HCT116 (cell line): Measurements from ENCODE around the gene TNNC2. TPM values are rescaled to one million over a fixed set of nuclear protein-coding genes. Genes with fewer than 3 reads are reported as not detected.

Source experiments
- ATAC-seq: fragments of 200-7000 bp; cut with Tn5 transposase; 2 replicates; pipeline ENCODE4 v1.9.1; 2020; ENCODE audit warnings: mild to moderate bottlenecking, moderate library complexity
- BruUV-seq: library from RNA; stranded (reverse); fragments of 400-500 nt; replicated peaks from 2 replicates; lab custom pipeline; 2021; lab: Mats Ljungman, UMichigan
- CTCF ChIA-PET: fragments of 300-600 bp; sonication (Branson Sonifier 250); formaldehyde crosslinking; loops from one replicate; lab custom pipeline; 2021; ENCODE audit warnings: antibody characterized with exemption; lab: Charles Lee
- POLR2A ChIA-PET: fragments of 300-600, 350-600 bp; sonication (Branson Sonifier 250); formaldehyde crosslinking; loops from one replicate; lab custom pipeline; 2021; ENCODE audit warnings: antibody characterized with exemption; lab: Charles Lee
- RAD21 ChIA-PET, 2 experiments: fragments of 300-600 bp; sonication (Branson Sonifier 250); formaldehyde crosslinking; loops; one replicate each; lab custom pipeline; 2023; ENCODE audit warnings: low total read pairs in 2 of 2; ENCODE audit not compliant: uncharacterized antibody in 2 of 2, unreplicated experiment in 2 of 2, low non-redundant PET in 1 of 2; lab: Charles Lee
- DNase-seq: peaks from one replicate; pipeline ENCODE4 v3.0.0-alpha.2; 2010; ENCODE audit warnings: low read depth, low spot score
- H2AFZ ChIP-seq: fragments of 200-600 bp; shearing (Covaris generic), sonication (generic); 2 replicates; pipeline ENCODE4 v1.6.1; 2017; ENCODE audit warnings: low read depth, mixed run types, mixed read lengths, antibody characterized with exemption, low read length; ENCODE audit not compliant: poor library complexity, severe bottlenecking
- H3K27ac ChIP-seq: 2 replicates; pipeline ENCODE4 v1.5.1; 2012; ENCODE audit warnings: low read depth, low read length
- H3K27me3 ChIP-seq: fragments of 200-600 bp; sonication (generic); 2 replicates; pipeline ENCODE4 v1.6.1; 2016; ENCODE audit warnings: mixed run types, low read length, mixed read lengths; ENCODE audit not compliant: insufficient read depth
- H3K36me3 ChIP-seq, 2 experiments: fragments of 200-500 bp in 1 of 2; fragments of 200-600 bp in 1 of 2; sonication (Bioruptor generic) in 1 of 2; sonication (generic) in 1 of 2; 2 replicates each; pipeline versions ENCODE4 v1.5.1 to v1.6.1; 2014 to 2016; ENCODE audit warnings: low read length in 2 of 2, inconsistent platforms in 1 of 2, mixed read lengths in 1 of 2, mixed run types in 1 of 2; ENCODE audit not compliant: insufficient read depth in 2 of 2, control insufficient read depth in 1 of 2
- H3K4me1 ChIP-seq, 2 experiments: fragments of 200-600 bp in 1 of 2; sonication (generic) in 1 of 2; 2 replicates each; pipeline versions ENCODE4 v1.5.1 to v1.6.1; 2012 to 2017; ENCODE audit warnings: low read length in 2 of 2, inconsistent platforms in 1 of 2, mild to moderate bottlenecking in 1 of 2, mixed read lengths in 1 of 2, mixed run types in 1 of 2, moderate library complexity in 1 of 2; ENCODE audit not compliant: insufficient read depth in 2 of 2, control insufficient read depth in 1 of 2
- H3K4me2 ChIP-seq: fragments of 200-600 bp; sonication (generic); 2 replicates; pipeline ENCODE4 v1.6.1; 2017; ENCODE audit warnings: mixed run types, low read length, mixed read lengths
- H3K4me3 ChIP-seq, 2 experiments: fragments of 200-600 bp in 1 of 2; sonication (generic) in 1 of 2; replicated peaks in 1 of 2; 2 replicates each; pipeline ENCODE4 v1.5.1; 2011 to 2016; ENCODE audit warnings: low read length in 2 of 2, control low read depth in 1 of 2, low read depth in 1 of 2, mild to moderate bottlenecking in 1 of 2, mixed read lengths in 1 of 2, mixed run types in 1 of 2
- H3K79me2 ChIP-seq: fragments of 200-600 bp; sonication (generic); 2 replicates; pipeline ENCODE4 v1.6.1; 2017; ENCODE audit warnings: mild to moderate bottlenecking, mixed run types, low read length, moderate library complexity, mixed read lengths; ENCODE audit not compliant: insufficient read depth
- H3K9ac ChIP-seq: fragments of 200-600 bp; sonication (generic); 2 replicates; pipeline ENCODE4 v1.6.1; 2016; ENCODE audit warnings: low read length, mixed read lengths
- H3K9me2 ChIP-seq: fragments of 200-600 bp; sonication (generic), shearing (Covaris generic); 2 replicates; pipeline ENCODE4 v1.6.1; 2017; ENCODE audit warnings: mixed run types, mild to moderate bottlenecking, moderate library complexity; ENCODE audit not compliant: insufficient read depth
- H3K9me3 ChIP-seq, 2 experiments: fragments of 200-500 bp in 1 of 2; fragments of 200-600 bp in 1 of 2; sonication (Bioruptor generic) in 1 of 2; sonication (generic) in 1 of 2; 2 replicates each; pipeline ENCODE4 v1.6.1; 2014 to 2017; ENCODE audit warnings: low read length in 2 of 2, mixed read lengths in 2 of 2, inconsistent platforms in 1 of 2, low read depth in 1 of 2, mild to moderate bottlenecking in 1 of 2, mixed run types in 1 of 2, moderate library complexity in 1 of 2; ENCODE audit not compliant: control insufficient read depth in 1 of 2, insufficient read depth in 1 of 2
- H4K20me1 ChIP-seq: fragments of 200-600 bp; sonication (generic), shearing (Covaris generic); 2 replicates; pipeline ENCODE4 v1.6.1; 2017; ENCODE audit warnings: mixed run types, mild to moderate bottlenecking, moderate library complexity; ENCODE audit not compliant: insufficient read depth
- CBX3 ChIP-seq: IDR thresholded peaks from 2 replicates; pipeline ENCODE4 v1.6.1; 2012; ENCODE audit warnings: low read depth
- ELF1 ChIP-seq: IDR thresholded peaks from 2 replicates; pipeline ENCODE4 v1.6.1; 2012; ENCODE audit warnings: low read depth, borderline replicate concordance
- EZH2 ChIP-seq: fragments of 200-600 bp; sonication (generic); IDR thresholded peaks from 2 replicates; pipeline ENCODE4 v1.6.1; 2017; ENCODE audit warnings: antibody characterized with exemption, mixed run types
- EZH2phosphoT487 ChIP-seq: fragments of 200-600 bp; IDR thresholded peaks from 2 replicates; pipeline ENCODE4 v1.6.1; 2018; ENCODE audit warnings: antibody characterized with exemption, borderline replicate concordance
- FOSL1 ChIP-seq: IDR thresholded peaks from 2 replicates; pipeline ENCODE4 v1.6.1; 2012; ENCODE audit warnings: low read depth
- JUND ChIP-seq: IDR thresholded peaks from 2 replicates; pipeline ENCODE4 v1.6.1; 2012
- SIN3A ChIP-seq: IDR thresholded peaks from 2 replicates; pipeline ENCODE4 v1.6.1; 2012; ENCODE audit warnings: low read depth
- SRF ChIP-seq: IDR thresholded peaks from 2 replicates; pipeline ENCODE4 v1.6.1; 2012; ENCODE audit warnings: low read depth
- TCF7L2 ChIP-seq: IDR thresholded peaks from 2 replicates; pipeline ENCODE4 v1.7.0; 2011; ENCODE audit warnings: borderline replicate concordance, inconsistent platforms; ENCODE audit not compliant: insufficient read depth, insufficient read length; ENCODE audit errors: extremely low read depth
- YY1 ChIP-seq: IDR thresholded peaks from 2 replicates; pipeline ENCODE4 v1.6.1; 2011; ENCODE audit warnings: low read length, low read depth, moderate library complexity, mild to moderate bottlenecking; ENCODE audit not compliant: insufficient replicate concordance; ENCODE audit errors: extremely low read depth
- ZNF274 ChIP-seq: fragments of 200-500 bp; sonication (Bioruptor generic); IDR thresholded peaks from 2 replicates; pipeline ENCODE4 v1.6.1; 2014; ENCODE audit warnings: mild to moderate bottlenecking, low read depth, low read length, inconsistent platforms
- intact Hi-C: fragments of 100-400 bp; cut with micrococcal nuclease; formaldehyde crosslinking; loops from 2 replicates; pipeline ENCODE4 v1.10.0; 2022
- total RNA-seq: library from RNA; stranded (reverse); gene quantifications from one replicate; pipeline ENCODE4 v1.2.1, GENCODE V29; 2021; ENCODE audit not compliant: unreplicated experiment
- TF ChIP-seq, protein P1 (sequence below), 3 experiments: fragments of 200-600 bp in 1 of 3; sonication (generic) in 1 of 3; IDR thresholded peaks in 2 of 3; conservative IDR thresholded peaks in 1 of 3; 2 replicates each; pipeline ENCODE4 v1.5.1; 2012 to 2017; ENCODE audit warnings: low read depth in 2 of 3, low read length in 2 of 3, antibody characterized with exemption in 1 of 3, borderline replicate concordance in 1 of 3, control low read depth in 1 of 3, mild to moderate bottlenecking in 1 of 3, mixed read lengths in 1 of 3, mixed run types in 1 of 3, moderate library complexity in 1 of 3; ENCODE audit not compliant: insufficient read depth in 1 of 3
- TF ChIP-seq, protein P2 (sequence below): IDR thresholded peaks from 2 replicates; pipeline ENCODE4 v1.6.1; 2012
- TF ChIP-seq, protein P3 (sequence below): IDR thresholded peaks from 2 replicates; pipeline ENCODE4 v1.6.1; 2012
- TF ChIP-seq, protein P4 (sequence below): IDR thresholded peaks from 2 replicates; pipeline ENCODE4 v1.6.1; 2012; ENCODE audit warnings: low read depth

TNNC2 gene
- total RNA-seq, 1 experiment from 2014 or later = not detected

DNA sequence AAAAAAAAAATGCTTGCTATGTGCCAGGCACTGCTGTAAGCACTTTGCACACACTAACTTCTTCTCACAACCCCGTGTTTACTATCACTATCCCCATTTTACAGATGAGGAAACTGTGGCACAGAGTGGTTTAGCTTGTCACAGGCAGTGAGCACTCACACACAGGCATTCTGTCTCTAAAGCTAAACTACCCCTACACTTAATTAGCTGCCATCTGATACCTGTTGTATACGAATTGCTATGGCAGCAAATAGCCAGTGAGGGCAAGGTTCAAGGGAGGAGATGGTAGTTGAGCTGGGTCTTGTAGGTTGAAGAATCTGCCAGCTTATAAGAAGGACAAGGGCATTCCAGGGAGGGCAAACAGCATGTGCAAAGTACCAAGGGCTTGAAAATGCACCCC is 5.2 kb downstream of the TNNC2 start:
- Histone ChIP-seq H3K27ac (no peak overlapping the region), H3K4me3 (no peak overlapping the region), H3K4me2 (no peak overlapping the region), H2AFZ (no peak overlapping the region), H3K36me3 (peaks cover 0 to 8% of the 10 kb centered on the region in 2 experiments; a peak in 1 of 4 replicates)
- no peak for DNase-seq
- intact Hi-C loops = no loop called here
- POLR2A ChIA-PET = interaction anchor here (1.0 kb wide), 1 partner anchor 12 kb away, joined by 4 read pairs; the partner anchor contains the start of gene SNX21
- TF ChIP-seq TCF7L2 (no peak), CBX3 (no peak), SRF (no peak), FOSL1 (no peak)
- TF ChIP-seq, protein P1, sequence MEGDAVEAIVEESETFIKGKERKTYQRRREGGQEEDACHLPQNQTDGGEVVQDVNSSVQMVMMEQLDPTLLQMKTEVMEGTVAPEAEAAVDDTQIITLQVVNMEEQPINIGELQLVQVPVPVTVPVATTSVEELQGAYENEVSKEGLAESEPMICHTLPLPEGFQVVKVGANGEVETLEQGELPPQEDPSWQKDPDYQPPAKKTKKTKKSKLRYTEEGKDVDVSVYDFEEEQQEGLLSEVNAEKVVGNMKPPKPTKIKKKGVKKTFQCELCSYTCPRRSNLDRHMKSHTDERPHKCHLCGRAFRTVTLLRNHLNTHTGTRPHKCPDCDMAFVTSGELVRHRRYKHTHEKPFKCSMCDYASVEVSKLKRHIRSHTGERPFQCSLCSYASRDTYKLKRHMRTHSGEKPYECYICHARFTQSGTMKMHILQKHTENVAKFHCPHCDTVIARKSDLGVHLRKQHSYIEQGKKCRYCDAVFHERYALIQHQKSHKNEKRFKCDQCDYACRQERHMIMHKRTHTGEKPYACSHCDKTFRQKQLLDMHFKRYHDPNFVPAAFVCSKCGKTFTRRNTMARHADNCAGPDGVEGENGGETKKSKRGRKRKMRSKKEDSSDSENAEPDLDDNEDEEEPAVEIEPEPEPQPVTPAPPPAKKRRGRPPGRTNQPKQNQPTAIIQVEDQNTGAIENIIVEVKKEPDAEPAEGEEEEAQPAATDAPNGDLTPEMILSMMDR (IDR thresholded peaks at IDR 0.05 in 2 of 3, conservative IDR thresholded peaks at IDR 0.05 in 1 of 3; ENCODE audit: borderline replicate concordance in 1 of 3, insufficient read depth in 1 of 3, low read depth in 2 of 3, low read length in 2 of 3) = no peak
- TF ChIP-seq, all 23 proteins: peak for 0
- ChIA-PET RAD21 (interaction anchor here in 1 of 2 experiments (0.6 kb wide), 1 partner anchor 143 kb away, joined by 3 read pairs; no protein-coding TSS in a partner anchor), CTCF (no interaction called here)
- no TSS peak for BruUV-seq
- Histone ChIP-seq H3K4me1 (peaks cover 13 to 34% of the 10 kb centered on the region in 2 experiments; a peak in 3 of 4 replicates), H3K9ac (no peak overlapping the region), H3K9me2 (no peaks in the 10 kb centered on the region), H3K9me3 (no peaks in the 10 kb centered on the region), H3K79me2 (no peaks in the 10 kb centered on the region), H3K27me3 (no peaks in the 10 kb centered on the region), H4K20me1 (no peaks in the 10 kb centered on the region)
- ATAC-seq = no peak

DNA sequence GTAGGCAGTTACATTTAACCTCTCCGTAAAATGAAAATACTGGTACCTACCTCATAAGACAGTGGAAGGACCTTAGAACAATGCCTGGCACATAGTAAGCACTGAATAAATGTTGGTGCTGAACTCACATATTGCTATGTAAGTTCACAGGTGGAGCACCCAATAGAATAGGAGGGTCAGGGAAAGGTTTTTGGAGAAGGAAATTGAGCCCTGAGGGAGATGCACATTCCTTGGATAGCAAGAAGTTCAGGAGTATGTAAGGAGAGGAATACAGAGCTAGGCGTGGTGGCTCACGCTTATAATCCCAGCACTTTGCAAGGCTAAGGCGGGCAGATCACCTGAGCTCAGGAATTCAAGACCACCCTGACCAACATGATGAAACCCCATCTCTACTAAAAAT is 7.6 kb downstream of the TNNC2 start:
- no peak for DNase-seq
- ATAC-seq = no peak
- no peaks in the 10 kb centered on the region for H4K20me1 ChIP-seq
- H3K27me3 ChIP-seq = no peaks in the 10 kb centered on the region
- no peaks in the 10 kb centered on the region for H3K9me3 ChIP-seq
- no peak overlapping the region for H3K4me3 ChIP-seq
- no peak overlapping the region for H2AFZ ChIP-seq
- H3K36me3 ChIP-seq = peaks cover 16 to 30% of the 10 kb centered on the region in 2 experiments
- H3K9me2 ChIP-seq = no peaks in the 10 kb centered on the region
- peaks cover 14 to 34% of the 10 kb centered on the region in 2 experiments; a peak in 3 of 4 replicates for H3K4me1 ChIP-seq
- H3K27ac ChIP-seq = no peak overlapping the region
- H3K9ac ChIP-seq = no peak overlapping the region
- ChIA-PET POLR2A (no interaction called here), RAD21 (no interaction called here), CTCF (no interaction called here)
- peaks cover 14% of the 10 kb centered on the region for H3K79me2 ChIP-seq
- no peak overlapping the region for H3K4me2 ChIP-seq
- no TSS peak for BruUV-seq
- intact Hi-C loops = no loop called here
- TF ChIP-seq YY1 (no peak), EZH2phosphoT487 (no peak), CBX3 (no peak), JUND (no peak), SIN3A (no peak), FOSL1 (no peak), ELF1 (no peak), ZNF274 (no peak), EZH2 (no peak)
- TF ChIP-seq, protein P2, sequence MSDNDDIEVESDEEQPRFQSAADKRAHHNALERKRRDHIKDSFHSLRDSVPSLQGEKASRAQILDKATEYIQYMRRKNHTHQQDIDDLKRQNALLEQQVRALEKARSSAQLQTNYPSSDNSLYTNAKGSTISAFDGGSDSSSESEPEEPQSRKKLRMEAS = no peak
- TF ChIP-seq, protein P3, sequence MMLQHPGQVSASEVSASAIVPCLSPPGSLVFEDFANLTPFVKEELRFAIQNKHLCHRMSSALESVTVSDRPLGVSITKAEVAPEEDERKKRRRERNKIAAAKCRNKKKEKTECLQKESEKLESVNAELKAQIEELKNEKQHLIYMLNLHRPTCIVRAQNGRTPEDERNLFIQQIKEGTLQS = no peak
- TF ChIP-seq, protein P4, sequence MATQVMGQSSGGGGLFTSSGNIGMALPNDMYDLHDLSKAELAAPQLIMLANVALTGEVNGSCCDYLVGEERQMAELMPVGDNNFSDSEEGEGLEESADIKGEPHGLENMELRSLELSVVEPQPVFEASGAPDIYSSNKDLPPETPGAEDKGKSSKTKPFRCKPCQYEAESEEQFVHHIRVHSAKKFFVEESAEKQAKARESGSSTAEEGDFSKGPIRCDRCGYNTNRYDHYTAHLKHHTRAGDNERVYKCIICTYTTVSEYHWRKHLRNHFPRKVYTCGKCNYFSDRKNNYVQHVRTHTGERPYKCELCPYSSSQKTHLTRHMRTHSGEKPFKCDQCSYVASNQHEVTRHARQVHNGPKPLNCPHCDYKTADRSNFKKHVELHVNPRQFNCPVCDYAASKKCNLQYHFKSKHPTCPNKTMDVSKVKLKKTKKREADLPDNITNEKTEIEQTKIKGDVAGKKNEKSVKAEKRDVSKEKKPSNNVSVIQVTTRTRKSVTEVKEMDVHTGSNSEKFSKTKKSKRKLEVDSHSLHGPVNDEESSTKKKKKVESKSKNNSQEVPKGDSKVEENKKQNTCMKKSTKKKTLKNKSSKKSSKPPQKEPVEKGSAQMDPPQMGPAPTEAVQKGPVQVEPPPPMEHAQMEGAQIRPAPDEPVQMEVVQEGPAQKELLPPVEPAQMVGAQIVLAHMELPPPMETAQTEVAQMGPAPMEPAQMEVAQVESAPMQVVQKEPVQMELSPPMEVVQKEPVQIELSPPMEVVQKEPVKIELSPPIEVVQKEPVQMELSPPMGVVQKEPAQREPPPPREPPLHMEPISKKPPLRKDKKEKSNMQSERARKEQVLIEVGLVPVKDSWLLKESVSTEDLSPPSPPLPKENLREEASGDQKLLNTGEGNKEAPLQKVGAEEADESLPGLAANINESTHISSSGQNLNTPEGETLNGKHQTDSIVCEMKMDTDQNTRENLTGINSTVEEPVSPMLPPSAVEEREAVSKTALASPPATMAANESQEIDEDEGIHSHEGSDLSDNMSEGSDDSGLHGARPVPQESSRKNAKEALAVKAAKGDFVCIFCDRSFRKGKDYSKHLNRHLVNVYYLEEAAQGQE = no peak
